OCI-LY1 (cell line): Measurements from ENCODE around the gene PRRT2.

Source experiments
- H2AFZ ChIP-seq: fragments of 200-600 bp; sonication (generic), shearing (Covaris generic); 2 replicates; pipeline ENCODE4 v1.6.0; 2014; ENCODE audit warnings: antibody characterized with exemption, mild to moderate bottlenecking, low read length
- H3F3A ChIP-seq: fragments of 200-600 bp; sonication (generic), shearing (Covaris generic); 2 replicates; pipeline ENCODE4 v1.6.0; 2014; ENCODE audit warnings: mild to moderate bottlenecking, antibody characterized with exemption, low read length, moderate library complexity; ENCODE audit not compliant: insufficient read depth
- H3K27ac ChIP-seq: fragments of 200-600 bp; sonication (generic); 2 replicates; pipeline ENCODE4 v1.5.1; 2014; ENCODE audit warnings: low read length, mixed run types, mild to moderate bottlenecking, low read depth; ENCODE audit not compliant: poor library complexity, severe bottlenecking
- H3K27me3 ChIP-seq: fragments of 200-600 bp; sonication (generic); 2 replicates; pipeline ENCODE4 v1.6.0; 2014; ENCODE audit warnings: antibody characterized with exemption, mild to moderate bottlenecking, low read length, moderate library complexity; ENCODE audit not compliant: insufficient read depth
- H3K36me3 ChIP-seq: fragments of 200-600 bp; sonication (generic); 2 replicates; pipeline ENCODE4 v1.6.1; 2014; ENCODE audit warnings: mild to moderate bottlenecking, antibody characterized with exemption, low read length, moderate library complexity, mixed read lengths; ENCODE audit not compliant: insufficient read depth
- H3K4me1 ChIP-seq: fragments of 200-600 bp; sonication (generic); 2 replicates; pipeline ENCODE4 v1.5.1; 2014; ENCODE audit warnings: mild to moderate bottlenecking, low read length, moderate library complexity; ENCODE audit not compliant: insufficient read depth, severe bottlenecking
- H3K4me2 ChIP-seq: fragments of 200-600 bp; sonication (generic), shearing (Covaris generic); 2 replicates; pipeline ENCODE4 v1.6.1; 2014; ENCODE audit warnings: low read length
- H3K4me3 ChIP-seq: fragments of 200-600 bp; sonication (generic); 2 replicates; pipeline ENCODE4 v1.5.1; 2014; ENCODE audit warnings: low read length, low read depth, mild to moderate bottlenecking, mixed read lengths; ENCODE audit not compliant: poor library complexity, severe bottlenecking
- H3K79me2 ChIP-seq: fragments of 200-600 bp; shearing (Covaris generic); 2 replicates; pipeline ENCODE4 v1.6.1; 2016; ENCODE audit warnings: mixed run types, low read length, mixed read lengths; ENCODE audit not compliant: insufficient read depth
- H3K9ac ChIP-seq: fragments of 200-600 bp; sonication (generic), shearing (Covaris generic); 2 replicates; pipeline ENCODE4 v1.6.1; 2014; ENCODE audit warnings: mild to moderate bottlenecking, low read length, mixed read lengths
- H3K9me2 ChIP-seq: fragments of 200-600 bp; sonication (generic), shearing (Covaris generic); 2 replicates; pipeline ENCODE4 v1.6.1; 2014; ENCODE audit warnings: low read depth, mild to moderate bottlenecking, low read length, mixed read lengths
- H3K9me3 ChIP-seq: fragments of 200-600 bp; shearing (Covaris generic); 2 replicates; pipeline ENCODE4 v1.6.1; 2014; ENCODE audit warnings: low read length, mixed read lengths
- H4K20me1 ChIP-seq: fragments of 200-600 bp; sonication (generic), shearing (Covaris generic); 2 replicates; pipeline ENCODE4 v1.6.0; 2016; ENCODE audit warnings: mild to moderate bottlenecking, low read length; ENCODE audit not compliant: insufficient read depth
- CTCF ChIP-seq: fragments of 200-600 bp; sonication (generic), shearing (Covaris generic); IDR thresholded peaks from 2 replicates; pipeline ENCODE4 v1.5.1; 2017; ENCODE audit warnings: mild to moderate bottlenecking, antibody characterized with exemption, low read length, moderate library complexity, mixed read lengths
- EZH2 ChIP-seq: fragments of 200-600 bp; sonication (generic), shearing (Covaris generic); IDR thresholded peaks from 2 replicates; pipeline ENCODE4 v1.8.0; 2017; ENCODE audit warnings: borderline replicate concordance, mixed run types, mild to moderate bottlenecking, antibody characterized with exemption, low read length, moderate library complexity, mixed read lengths

PRRT2 gene

GRCh38 chr16:29850998-29851397 is 39.0 kb downstream of the PRRT2 start:
- TF ChIP-seq CTCF, result no peak
- no peak for TF ChIP-seq EZH2
- H3K9me2 ChIP-seq, result no peaks in the 10 kb centered on the region
- H3K9me3 ChIP-seq, result no peaks in the 10 kb centered on the region
- no peaks in the 10 kb centered on the region for H3F3A ChIP-seq
- H3K9ac ChIP-seq, result no peak overlapping the region
- no peak overlapping the region for H2AFZ ChIP-seq
- H3K36me3 ChIP-seq, result no peaks in the 10 kb centered on the region
- no peaks in the 10 kb centered on the region for H3K27me3 ChIP-seq
- no peak overlapping the region for H3K4me2 ChIP-seq
- no peak overlapping the region for H3K4me3 ChIP-seq
- H4K20me1 ChIP-seq, result no peaks in the 10 kb centered on the region
- H3K27ac ChIP-seq, result no peak overlapping the region
- H3K79me2 ChIP-seq, result no peaks in the 10 kb centered on the region
- no peaks in the 10 kb centered on the region for H3K4me1 ChIP-seq

GRCh38 chr16:29852654-29853053 is 40.7 kb downstream of the PRRT2 start:
- Histone ChIP-seq H3K27me3 (no peaks in the 10 kb centered on the region), H3K9me3 (no peaks in the 10 kb centered on the region), H3K36me3 (no peaks in the 10 kb centered on the region), H2AFZ (no peak overlapping the region), H3K9me2 (no peaks in the 10 kb centered on the region), H3K4me2 (no peak overlapping the region), H3K9ac (no peak overlapping the region), H4K20me1 (no peaks in the 10 kb centered on the region), H3F3A (no peaks in the 10 kb centered on the region), H3K79me2 (no peaks in the 10 kb centered on the region), H3K4me3 (no peak overlapping the region), H3K4me1 (no peaks in the 10 kb centered on the region), H3K27ac (no peak overlapping the region)
- no peak for TF ChIP-seq EZH2
- no peak for TF ChIP-seq CTCF

GRCh38 chr16:29854520-29855100 is 42.6 kb downstream of the PRRT2 start:
- H3K27ac ChIP-seq, result no peak overlapping the region
- H2AFZ ChIP-seq, result no peak overlapping the region
- no peaks in the 10 kb centered on the region for H3K27me3 ChIP-seq
- TF ChIP-seq EZH2 (no peak), CTCF (no peak)
- H3K9me2 ChIP-seq, result no peaks in the 10 kb centered on the region
- peaks cover 12% of the 10 kb centered on the region for H3K36me3 ChIP-seq
- no peaks in the 10 kb centered on the region for H4K20me1 ChIP-seq
- H3K9me3 ChIP-seq, result no peaks in the 10 kb centered on the region
- H3K79me2 ChIP-seq, result no peaks in the 10 kb centered on the region
- no peak overlapping the region for H3K4me2 ChIP-seq
- no peaks in the 10 kb centered on the region for H3K4me1 ChIP-seq
- H3K9ac ChIP-seq, result no peak overlapping the region
- no peak overlapping the region for H3K4me3 ChIP-seq
- no peaks in the 10 kb centered on the region for H3F3A ChIP-seq
